ENCODE measurements around the gene ADGRL3.

- no peak for TF ChIP-seq CTCF (IDR thresholded peaks at IDR 0.05)
- no peak for TF ChIP-seq POLR2A (IDR thresholded peaks at IDR 0.05)
Observed at GRCh38 chr4:61192392-61192791, 7.7 kb upstream of the ADGRL3 start.

Measured in thyroid gland (tissue), 4 donors.